Suppressor macrophage treated with lipopolysaccharide for 1 hour (primary cell): ENCODE data around the gene POLRMT.
"Not testable (repeated sequence)": the region's sequence is repeated elsewhere in the genome, so short reads cannot be mapped to it uniquely, and the experiment has no call there.

Experiments
- DNase-seq, 3 donors: peaks; one replicate each; pipeline ENCODE4 v3.0.0-alpha.2; 2020 to 2022

Gene POLRMT

GRCh38 chr19:591099-591958, 42.0 kb downstream of the POLRMT start:
- DNase-seq, result peak in 2 of 3 donors; percentile 42 to 73

- DNase-seq, result no peak
Measured at GRCh38 chr19:590750-591098, 42.6 kb downstream of the POLRMT start.

GRCh38 chr19:590396-590745, 43.0 kb downstream of the POLRMT start:
- peak in 1 of 3 donors; percentile 53 for DNase-seq

- DNase-seq, result peak in 1 of 3 donors; percentile 38
Measured at GRCh38 chr19:589693-590395, 43.5 kb downstream of the POLRMT start, which contains the start of gene HCN2. TSS of gene HCN2 (plus strand) at chr19:589881. CDS start at chr19:589946, 65 bp downstream.

- DNase-seq, result peak in 1 of 3 donors; percentile 48
Measured at GRCh38 chr19:588741-589692, 44.3 kb downstream of the POLRMT start.

GRCh38 chr19:588093-588740, 45.1 kb downstream of the POLRMT start:
- peak; percentile 59 to 84 (median 77) for DNase-seq

GRCh38 chr19:585551-586110, 47.7 kb downstream of the POLRMT start:
- no peak for DNase-seq

- not testable (repeated sequence) for DNase-seq
Measured at GRCh38 chr19:585146-585545, 48.2 kb downstream of the POLRMT start.

GRCh38 chr19:584240-585001, 48.9 kb downstream of the POLRMT start:
- peak; percentile 49 to 75 (median 58) for DNase-seq

GRCh38 chr19:583968-584239, 49.4 kb downstream of the POLRMT start:
- DNase-seq, result no peak

GRCh38 chr19:583198-583967, 50.0 kb downstream of the POLRMT start:
- DNase-seq, result no peak

GRCh38 chr19:582497-583197, 50.7 kb downstream of the POLRMT start:
- DNase-seq, result peak; percentile 55 to 66 (median 60)

GRCh38 chr19:581399-582111, 51.8 kb downstream of the POLRMT start:
- no peak for DNase-seq

- DNase-seq, result no peak
Measured at GRCh38 chr19:580274-580835, 53.0 kb downstream of the POLRMT start.

GRCh38 chr19:579842-580155, 53.5 kb downstream of the POLRMT start:
- DNase-seq, result no peak

GRCh38 chr19:579111-579841, 54.1 kb downstream of the POLRMT start:
- no peak for DNase-seq

GRCh38 chr19:577439-578392, 55.6 kb downstream of the POLRMT start:
- DNase-seq, result no peak
